HG03575 (cell line): ENCODE measurements around the gene MACF1.
"Not testable (repeated sequence)": the region's sequence is repeated elsewhere in the genome, so short reads cannot be mapped to it uniquely, and the experiment has no call there.

Experiments
- ATAC-seq: cut with Tn5 transposase; IDR thresholded peaks from one replicate; pipeline ENCODE4 v1.9.1; 2021; ENCODE audit not compliant: unreplicated experiment, insufficient number of reproducible peaks, low FRiP score; ENCODE audit errors: extremely low read depth

The MACF1 gene

GRCh38 chr1:39467108-39467720, 262.7 kb downstream of the MACF1 start:
- ATAC-seq, result not testable (repeated sequence)

- no peak for ATAC-seq
Observed at GRCh38 chr1:39469150-39469549, 264.7 kb downstream of the MACF1 start.

GRCh38 chr1:39470040-39470439, 265.5 kb downstream of the MACF1 start:
- ATAC-seq, result no peak

GRCh38 chr1:39472826-39473225, 268.3 kb downstream of the MACF1 start:
- ATAC-seq, result no peak

GRCh38 chr1:39473324-39473723, 268.8 kb downstream of the MACF1 start:
- no peak for ATAC-seq

- no peak for ATAC-seq
Observed at GRCh38 chr1:39474810-39475209, 270.3 kb downstream of the MACF1 start.

GRCh38 chr1:39475551-39475950, 271.1 kb downstream of the MACF1 start:
- ATAC-seq, result not testable (repeated sequence)

- ATAC-seq, result no peak
Observed at GRCh38 chr1:39478126-39478915, 273.8 kb downstream of the MACF1 start.

GRCh38 chr1:39481289-39481688, 276.8 kb downstream of the MACF1 start:
- ATAC-seq, result no peak

- no peak for ATAC-seq
Observed at GRCh38 chr1:39483276-39483675, 278.8 kb downstream of the MACF1 start.

- ATAC-seq, result no peak
Observed at GRCh38 chr1:39484564-39484963, 280.1 kb downstream of the MACF1 start.

- no peak for ATAC-seq
Observed at GRCh38 chr1:39485046-39485803, 280.7 kb downstream of the MACF1 start.

- ATAC-seq, result no peak
Observed at GRCh38 chr1:39488012-39488545, 283.6 kb downstream of the MACF1 start.

- no peak for ATAC-seq
Observed at GRCh38 chr1:39488793-39489566, 284.5 kb downstream of the MACF1 start.

GRCh38 chr1:39489567-39490239, 285.2 kb downstream of the MACF1 start:
- no peak for ATAC-seq

GRCh38 chr1:39490596-39491145, 286.2 kb downstream of the MACF1 start:
- no peak for ATAC-seq

- ATAC-seq, result no peak
Observed at GRCh38 chr1:39491146-39491921, 286.8 kb downstream of the MACF1 start, which contains the start of gene BMP8A. Gene BMP8A, plus strand, starts transcription at chr1:39491636. Its CDS starts 356 bp downstream, at chr1:39491992.
